ENCODE results near the gene TMEM127. TPM values are rescaled to one million over a fixed set of nuclear protein-coding genes. Genes with fewer than 3 reads are reported as not detected.
A peak's percentile ranks its signal among the peaks of the same experiment; 100 is the strongest.
"Not testable (repeated sequence)": the region's sequence is repeated elsewhere in the genome, so short reads cannot be mapped to it uniquely, and the experiment has no call there.

TMEM127 gene
- 10 to 100 TPM; 24.6 to 57.7 (median 31.3) TPM for polyA plus RNA-seq

GRCh38 chr2:96265840-96266679 is at the start of gene TMEM127, which contains the start of gene CIAO1:
Gene TMEM127, minus strand, starts transcription at chr2:96265997. Its CDS starts 616 bp downstream, at chr2:96265381.
Gene CIAO1, plus strand, starts transcription at chr2:96266225. Its CDS starts 126 bp downstream, at chr2:96266351.
- H3K4me1 Mint-ChIP-seq, result peaks cover 61 to 64% of the 10 kb centered on the region in 2 donors
- peaks cover 2 to 9% (median 3%) of the 10 kb centered on the region in 3 donors for H3K27me3 Mint-ChIP-seq (ENCODE audit: low read depth in 3 of 3)
- peaks cover 0 to 15% (median 7%) of the 10 kb centered on the region in 3 donors for H3K36me3 Mint-ChIP-seq
- peak within 1 kb of the TSS; percentile 96 to 99 (median 98) for H3K4me3 Mint-ChIP-seq
- DNase-seq, result peak; percentile 98
- H3K27ac Mint-ChIP-seq, result peak within 1 kb of the TSS; percentile 87 to 98 (median 94)
- H3K9me3 Mint-ChIP-seq, result no peaks in the 10 kb centered on the region

GRCh38 chr2:96315005-96315399 is 49.2 kb upstream of the TMEM127 start:
- Mint-ChIP-seq H3K9me3 (no peaks in the 10 kb centered on the region), H3K27ac (peak overlapping the region; percentile 85 to 96 (median 94)), H3K36me3 (peaks cover 0 to 15% (median 14%) of the 10 kb centered on the region in 3 donors), H3K4me1 (peaks cover 52 to 74% of the 10 kb centered on the region in 2 donors), H3K27me3 (ENCODE audit: low read depth in 3 of 3) (no peaks in the 10 kb centered on the region), H3K4me3 (peak overlapping the region; percentile 72 to 88 (median 87))
- DNase-seq, result no peak

GRCh38 chr2:96308248-96308647 is 42.5 kb upstream of the TMEM127 start:
- peaks cover 9 to 23% (median 10%) of the 10 kb centered on the region in 3 donors for H3K36me3 Mint-ChIP-seq
- H3K4me3 Mint-ChIP-seq, result no peak overlapping the region
- peaks cover 4 to 8% (median 5%) of the 10 kb centered on the region in 3 donors for H3K27me3 Mint-ChIP-seq (ENCODE audit: low read depth in 3 of 3)
- H3K9me3 Mint-ChIP-seq, result no peaks in the 10 kb centered on the region
- peaks cover 30 to 53% of the 10 kb centered on the region in 2 donors for H3K4me1 Mint-ChIP-seq
- DNase-seq, result no peak
- H3K27ac Mint-ChIP-seq, result no peak overlapping the region

GRCh38 chr2:96306370-96306769 is 40.6 kb upstream of the TMEM127 start:
- H3K4me1 Mint-ChIP-seq, result peaks cover 48 to 54% of the 10 kb centered on the region in 2 donors

GRCh38 chr2:96305979-96306308 is 40.1 kb upstream of the TMEM127 start:
- no peak for DNase-seq
- H3K36me3 Mint-ChIP-seq, result peaks cover 12 to 35% (median 33%) of the 10 kb centered on the region in 3 donors
- peak overlapping the region; percentile 97 to 99 (median 98) for H3K4me3 Mint-ChIP-seq
- no peaks in the 10 kb centered on the region for H3K9me3 Mint-ChIP-seq
- peak overlapping the region; percentile 93 to 100 (median 98) for H3K27ac Mint-ChIP-seq
- H3K27me3 Mint-ChIP-seq (ENCODE audit: low read depth in 3 of 3), result peaks cover 4 to 8% (median 5%) of the 10 kb centered on the region in 3 donors
- H3K4me1 Mint-ChIP-seq, result peaks cover 53 to 58% of the 10 kb centered on the region in 2 donors

More at GRCh38 chr2:96306370-96306769, 40.6 kb upstream of the TMEM127 start:
- H3K9me3 Mint-ChIP-seq, result no peaks in the 10 kb centered on the region
- DNase-seq, result no peak
- peaks cover 12 to 31% (median 29%) of the 10 kb centered on the region in 3 donors for H3K36me3 Mint-ChIP-seq
- peaks cover 4 to 8% (median 5%) of the 10 kb centered on the region in 3 donors for H3K27me3 Mint-ChIP-seq (ENCODE audit: low read depth in 3 of 3)
- H3K4me3 Mint-ChIP-seq, result peak overlapping the region; percentile 97 to 99 (median 98)
- peak overlapping the region; percentile 93 to 100 (median 98) for H3K27ac Mint-ChIP-seq

GRCh38 chr2:96305091-96305978 is 39.5 kb upstream of the TMEM127 start, which contains the start of gene SNRNP200:
Gene SNRNP200, minus strand, starts transcription at chr2:96305546. Its CDS starts 109 bp downstream, at chr2:96305437.
- no peaks in the 10 kb centered on the region for H3K9me3 Mint-ChIP-seq
- peak within 1 kb of the TSS; percentile 93 to 100 (median 98) for H3K27ac Mint-ChIP-seq
- peaks cover 12 to 38% (median 36%) of the 10 kb centered on the region in 3 donors for H3K36me3 Mint-ChIP-seq
- H3K4me1 Mint-ChIP-seq, result peaks cover 55 to 60% of the 10 kb centered on the region in 2 donors
- peak within 1 kb of the TSS; percentile 97 to 99 (median 98) for H3K4me3 Mint-ChIP-seq
- H3K27me3 Mint-ChIP-seq (ENCODE audit: low read depth in 3 of 3), result peaks cover 4 to 8% (median 5%) of the 10 kb centered on the region in 3 donors
- peak; percentile 87 to 90 (median 87) for DNase-seq

GRCh38 chr2:96304606-96305005 is 38.8 kb upstream of the TMEM127 start:
- no peak for DNase-seq
- Mint-ChIP-seq H3K27ac (peak overlapping the region; percentile 93 to 100 (median 98)), H3K9me3 (no peaks in the 10 kb centered on the region), H3K4me3 (peak overlapping the region; percentile 97 to 99 (median 98)), H3K27me3 (ENCODE audit: low read depth in 3 of 3) (peaks cover 4 to 8% (median 5%) of the 10 kb centered on the region in 3 donors), H3K4me1 (peaks cover 55 to 60% of the 10 kb centered on the region in 2 donors), H3K36me3 (peaks cover 12 to 38% (median 36%) of the 10 kb centered on the region in 3 donors)

- no peak for DNase-seq
- Mint-ChIP-seq H3K36me3 (peaks cover 23 to 64% (median 57%) of the 10 kb centered on the region in 3 donors), H3K9me3 (no peaks in the 10 kb centered on the region), H3K4me3 (no peak overlapping the region), H3K27me3 (ENCODE audit: low read depth in 3 of 3) (peaks cover 4 to 9% (median 9%) of the 10 kb centered on the region in 3 donors), H3K27ac (peak overlapping the region in 5 of 6 donors; percentile 11 to 66 (median 27)), H3K4me1 (peaks cover 55 to 60% of the 10 kb centered on the region in 2 donors)
Measured at GRCh38 chr2:96301865-96302264, 36.1 kb upstream of the TMEM127 start.

GRCh38 chr2:96296925-96297324 is 31.1 kb upstream of the TMEM127 start:
- Mint-ChIP-seq H3K9me3 (no peaks in the 10 kb centered on the region), H3K27me3 (ENCODE audit: low read depth in 3 of 3) (peaks cover 0 to 7% (median 2%) of the 10 kb centered on the region in 3 donors), H3K27ac (no peak overlapping the region), H3K4me3 (no peak overlapping the region), H3K36me3 (peaks cover 35 to 80% (median 57%) of the 10 kb centered on the region in 3 donors), H3K4me1 (peaks cover 12% of the 10 kb centered on the region in 2 donors)
- DNase-seq, result no peak

GRCh38 chr2:96294271-96294670 is 28.5 kb upstream of the TMEM127 start:
- not testable (repeated sequence) for H3K9me3 Mint-ChIP-seq; H3K27ac Mint-ChIP-seq; DNase-seq; H3K4me1 Mint-ChIP-seq; H3K27me3 Mint-ChIP-seq (ENCODE audit: low read depth in 3 of 3); H3K4me3 Mint-ChIP-seq
- H3K36me3 Mint-ChIP-seq, result peaks cover 46 to 88% (median 46%) of the 10 kb centered on the region in 3 donors

- Mint-ChIP-seq H3K4me3 (no peak overlapping the region), H3K4me1 (no peaks in the 10 kb centered on the region), H3K36me3 (peaks cover 41 to 88% (median 48%) of the 10 kb centered on the region in 3 donors), H3K27ac (no peak overlapping the region), H3K9me3 (peaks cover 0 to 1% (median 0%) of the 10 kb centered on the region in 6 donors), H3K27me3 (ENCODE audit: low read depth in 3 of 3) (peaks cover 1 to 5% (median 2%) of the 10 kb centered on the region in 3 donors)
- DNase-seq, result no peak
Measured at GRCh38 chr2:96291751-96292150, 26.0 kb upstream of the TMEM127 start.

GRCh38 chr2:96287273-96287856 is 21.6 kb upstream of the TMEM127 start:
- Mint-ChIP-seq H3K4me1 (no peaks in the 10 kb centered on the region), H3K36me3 (peaks cover 25 to 79% (median 49%) of the 10 kb centered on the region in 3 donors), H3K4me3 (no peak overlapping the region), H3K27me3 (ENCODE audit: low read depth in 3 of 3) (peaks cover 3 to 6% (median 5%) of the 10 kb centered on the region in 3 donors), H3K27ac (peak overlapping the region in 1 of 6 donors; percentile 56), H3K9me3 (peaks cover 0 to 1% (median 0%) of the 10 kb centered on the region in 6 donors)
- no peak for DNase-seq
